Hypothalamus (tissue), 51 donors: ENCODE data around the gene ATP13A3.

ENCODE experiments used
- DNase-seq, 51 donors: peaks; one replicate each; lab custom pipeline; 2025; lab: John Stamatoyannopoulos, UW

The ATP13A3 gene

DNA sequence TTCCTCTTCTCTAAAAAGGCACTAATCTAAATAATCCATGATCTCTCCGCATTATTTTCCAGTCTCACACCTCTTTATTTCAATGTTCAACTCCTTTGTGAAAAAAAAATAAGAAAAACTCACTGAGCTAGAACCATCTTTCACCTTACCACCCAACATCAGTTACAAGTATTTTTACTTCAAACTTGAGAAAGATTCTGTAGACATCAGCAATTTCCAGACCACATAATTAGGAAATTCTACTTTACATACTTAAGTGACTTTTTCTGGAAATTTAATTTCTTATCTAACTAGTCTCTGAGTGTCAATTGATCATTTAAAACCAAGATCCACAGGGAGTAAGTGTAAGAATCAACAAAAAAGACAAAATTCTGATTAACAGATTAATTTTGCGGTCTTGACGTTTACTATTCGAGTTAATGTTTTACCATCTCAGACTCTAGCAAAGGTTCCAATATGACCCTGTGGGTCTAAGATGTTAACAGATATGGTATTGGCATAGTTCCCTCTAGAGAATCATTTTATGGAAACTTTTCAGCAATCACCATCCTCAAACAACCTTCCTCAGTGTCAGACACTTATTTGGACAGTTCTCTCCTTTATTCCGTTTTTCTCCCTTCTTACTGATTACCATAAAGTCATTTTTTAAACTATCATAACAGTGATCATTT is 5.1 kb downstream of the ATP13A3 start:
- no peak for DNase-seq

DNA sequence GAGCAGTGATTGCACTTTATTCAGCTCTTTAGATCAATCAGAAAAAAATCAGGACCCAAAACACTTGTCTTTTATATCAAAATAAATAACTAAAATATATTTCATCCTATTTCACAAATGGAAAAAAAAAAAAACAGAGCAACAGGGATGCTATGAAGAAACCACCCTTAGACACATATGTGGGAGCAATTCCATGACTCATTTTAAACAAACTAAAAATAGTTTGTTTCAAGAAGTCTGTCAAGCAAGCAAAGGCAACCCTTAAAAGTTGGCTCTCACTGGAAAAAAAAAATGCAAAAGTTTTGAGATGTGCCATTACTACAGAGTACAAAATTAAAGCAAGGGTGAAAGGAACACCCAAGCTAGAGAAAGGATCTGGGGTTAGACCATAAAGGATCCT is 5.7 kb downstream of the ATP13A3 start:
- no peak for DNase-seq

GRCh38 chr3:194476784-194477183 is 10.0 kb downstream of the ATP13A3 start:
- DNase-seq, result no peak

GRCh38 chr3:194475978-194476377 is 10.8 kb downstream of the ATP13A3 start:
- DNase-seq, result no peak

GRCh38 chr3:194475138-194475932 is 11.5 kb downstream of the ATP13A3 start:
- DNase-seq, result no peak

- no peak for DNase-seq
These were observed 12.1 kb downstream of the ATP13A3 start for GRCh38 chr3:194474675-194475074.

DNA sequence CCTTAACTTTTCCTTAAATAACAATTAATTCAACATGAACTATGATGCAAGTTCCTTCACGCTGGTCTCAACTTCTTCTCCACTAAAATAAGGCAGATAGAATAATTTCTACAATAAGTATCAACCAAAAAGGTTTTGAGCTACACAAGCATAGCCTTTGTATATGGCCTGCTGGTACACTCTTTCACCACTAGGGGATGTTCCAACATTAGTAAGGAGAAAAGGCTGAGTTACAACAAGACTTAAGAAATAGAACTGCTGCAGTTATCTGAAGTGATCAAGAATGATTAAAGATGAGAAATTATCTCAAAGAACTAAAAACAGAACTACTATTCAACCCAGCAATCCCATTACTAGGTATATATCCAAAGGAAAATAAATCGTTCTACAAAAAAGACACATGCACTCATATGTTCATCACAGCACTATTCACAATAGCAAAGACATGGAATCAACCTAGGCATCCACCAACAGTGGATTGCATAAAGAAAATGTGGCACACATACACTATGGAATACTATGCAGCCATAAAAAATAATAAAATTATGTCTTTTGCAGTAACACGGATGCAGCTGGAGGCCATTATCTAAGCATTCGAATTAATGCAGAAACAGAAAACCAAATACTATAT is 14.4 kb downstream of the ATP13A3 start:
- peak in 4 of 51 donors; percentile 11 to 45 (median 16) for DNase-seq

- DNase-seq, result no peak
These were observed 14.9 kb downstream of the ATP13A3 start for GRCh38 chr3:194471863-194472262.

DNA sequence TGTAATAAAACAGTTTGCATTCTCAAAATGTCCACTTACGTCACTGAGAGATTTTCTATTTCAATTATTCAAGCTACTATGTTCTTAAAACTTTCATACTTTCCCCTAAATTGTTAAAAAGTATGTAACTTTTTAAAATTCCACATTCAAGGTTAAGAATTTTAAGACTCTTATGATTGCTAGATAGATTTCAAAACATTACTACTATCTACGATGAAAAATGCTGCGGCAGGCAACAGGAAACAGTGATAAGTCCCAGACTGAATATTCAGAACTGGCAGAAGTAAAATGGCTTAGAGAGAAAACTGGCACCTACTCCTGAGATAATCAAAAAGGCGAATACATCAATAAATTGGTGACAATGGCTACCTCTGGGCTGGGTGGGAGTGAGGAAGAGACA is 16.2 kb downstream of the ATP13A3 start:
- DNase-seq, result no peak

DNA sequence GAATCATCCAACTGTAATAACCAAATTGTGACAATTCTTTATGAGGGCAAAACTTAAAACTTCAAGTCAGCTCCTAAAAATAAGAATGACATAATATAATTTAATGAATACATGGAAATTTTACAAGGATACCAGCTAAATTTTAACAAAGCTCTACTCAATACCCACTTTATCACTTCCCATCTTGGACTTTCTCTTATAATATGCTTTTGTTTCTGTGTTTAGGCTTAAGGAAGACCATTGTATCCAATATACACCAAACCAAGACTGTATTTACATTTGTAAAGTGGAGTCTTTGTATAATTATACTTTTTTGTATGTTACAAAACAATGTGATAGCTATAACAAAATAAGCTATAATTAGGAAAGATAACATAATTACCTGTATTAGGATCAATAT is 16.8 kb downstream of the ATP13A3 start:
- no peak for DNase-seq

DNA sequence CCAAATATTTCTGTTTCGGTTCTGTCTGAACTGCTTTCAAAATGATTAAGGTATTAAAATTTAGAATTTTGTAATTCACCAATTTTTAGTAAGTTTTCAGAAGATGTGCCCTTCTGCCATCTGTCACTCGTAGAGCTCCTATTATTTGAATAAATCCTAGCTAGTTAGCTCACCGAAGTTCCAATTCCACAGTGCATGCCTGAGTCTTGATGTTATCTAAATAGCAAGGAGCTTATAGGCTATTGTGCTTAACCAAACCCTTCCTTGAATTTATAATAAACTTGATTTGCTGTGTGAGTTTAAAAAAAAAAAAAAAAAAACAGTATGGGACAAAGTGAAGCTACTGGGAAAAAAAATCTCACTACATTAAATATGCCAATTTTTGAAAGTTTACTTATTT is 18.7 kb downstream of the ATP13A3 start:
- no peak for DNase-seq

DNA sequence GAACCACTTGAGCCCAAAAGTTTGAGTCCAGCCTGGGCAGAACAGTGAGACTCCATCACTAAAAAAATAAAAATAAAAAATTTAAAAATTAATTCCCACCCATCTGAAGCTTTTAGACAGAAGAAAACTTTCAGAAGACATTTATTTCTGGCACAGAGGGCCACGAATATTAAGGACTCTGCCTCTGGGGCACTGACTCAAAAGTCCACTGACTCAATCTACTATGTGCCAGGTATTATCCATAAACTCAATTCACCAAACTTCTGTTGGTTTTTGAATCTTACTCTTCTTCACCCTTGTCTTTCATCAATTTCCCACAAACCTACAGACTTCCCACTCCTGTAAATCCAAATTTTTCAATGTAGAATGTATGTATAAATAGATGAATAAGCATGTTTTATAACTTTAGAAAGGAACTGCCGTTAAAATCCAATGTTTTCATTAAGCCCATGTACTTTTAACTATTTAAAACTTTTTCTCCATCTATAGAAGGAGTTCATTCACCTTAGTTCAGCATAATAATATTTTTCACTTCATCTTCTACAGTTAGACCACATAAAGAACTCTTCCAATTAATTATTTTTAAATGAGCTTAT is 19.9 kb downstream of the ATP13A3 start:
- no peak for DNase-seq

- no peak for DNase-seq
These were observed 20.8 kb downstream of the ATP13A3 start for GRCh38 chr3:194465920-194466570.

DNA sequence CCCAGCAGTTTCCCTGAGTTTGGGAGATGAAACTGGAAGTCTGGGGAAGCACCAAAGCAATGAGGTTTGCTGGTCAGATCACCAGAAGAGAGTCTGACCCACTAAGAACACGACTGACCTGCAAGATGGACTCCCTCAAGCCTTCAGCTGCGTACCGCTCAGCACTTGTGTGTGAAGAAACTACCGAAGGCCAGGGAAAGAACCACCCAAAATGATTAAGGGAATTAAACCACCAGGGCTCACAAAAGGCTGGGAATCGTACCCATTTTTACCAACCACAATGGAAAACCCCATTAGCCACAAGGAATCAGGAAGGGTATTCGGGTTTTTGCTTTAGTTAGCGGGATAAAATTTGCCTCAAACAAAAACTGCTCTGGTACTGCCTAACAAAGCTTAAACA is 21.6 kb downstream of the ATP13A3 start:
- no peak for DNase-seq

DNA sequence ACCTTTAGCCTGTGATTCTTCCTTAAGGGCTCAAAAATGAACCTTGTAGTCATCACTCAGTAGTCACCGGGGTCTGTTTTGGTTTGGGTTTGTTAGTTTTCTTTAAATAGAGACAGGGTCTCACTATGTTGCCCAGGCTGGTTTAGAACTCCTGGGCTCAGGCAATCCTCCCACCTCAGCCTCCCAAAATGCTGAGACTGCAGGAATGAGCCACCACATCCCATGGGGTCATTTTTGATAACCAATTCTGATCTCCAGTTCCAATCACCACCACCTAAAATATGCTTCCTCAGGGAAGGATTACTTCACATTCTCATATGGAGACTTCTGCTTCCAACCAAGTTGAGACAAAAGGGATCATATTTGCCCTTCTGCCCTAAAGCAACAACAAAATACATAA is 22.1 kb downstream of the ATP13A3 start:
- DNase-seq, result no peak

DNA sequence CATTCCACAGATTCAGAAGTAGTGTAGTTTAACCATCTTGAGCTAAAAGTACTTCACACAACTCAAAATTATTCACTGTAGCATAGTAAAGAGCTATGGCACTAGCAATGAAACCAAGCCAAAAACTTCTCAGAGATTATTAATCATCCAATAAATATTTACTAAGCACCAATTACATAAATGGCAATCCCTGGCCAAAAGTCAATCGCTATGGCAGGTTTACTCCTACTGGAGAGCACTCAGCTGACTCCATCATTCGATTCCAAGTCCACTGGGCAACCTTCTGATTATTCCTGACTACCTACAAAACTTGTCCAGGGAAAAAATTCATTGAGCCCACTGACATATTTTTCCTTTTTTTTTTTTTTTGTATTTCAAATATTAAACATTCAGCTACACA is 23.9 kb downstream of the ATP13A3 start:
- DNase-seq, result no peak

- DNase-seq, result no peak
These were observed 26.2 kb downstream of the ATP13A3 start for GRCh38 chr3:194460566-194460965.

DNA sequence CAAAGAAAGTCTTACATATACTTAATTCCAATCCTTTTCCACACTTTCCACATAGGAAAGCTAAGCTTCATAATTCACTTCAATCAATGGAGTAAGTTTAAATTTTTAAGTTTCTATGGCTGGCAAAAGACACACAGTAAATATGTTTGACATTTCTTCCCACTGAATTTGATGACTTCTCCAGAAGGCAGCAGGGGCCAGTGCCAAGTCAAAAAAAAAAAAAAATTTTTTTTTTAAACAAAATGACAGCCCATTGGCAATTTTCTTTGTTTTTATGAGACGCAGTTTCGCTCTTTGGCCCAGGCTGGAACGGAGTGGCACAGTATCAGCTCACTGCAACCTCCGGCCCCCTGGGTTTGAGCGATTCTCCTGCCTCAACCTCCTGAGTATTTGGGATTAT is 28.7 kb downstream of the ATP13A3 start:
- DNase-seq, result no peak

- DNase-seq, result no peak
These were observed 31.3 kb downstream of the ATP13A3 start for GRCh38 chr3:194455481-194455880.

GRCh38 chr3:194450341-194450740 is 36.5 kb downstream of the ATP13A3 start:
- DNase-seq, result no peak

GRCh38 chr3:194449913-194450312 is 36.9 kb downstream of the ATP13A3 start:
- no peak for DNase-seq
